Esophagus muscularis mucosa (tissue), 4 donors: Measurements from ENCODE around the gene IFT22. TPM values are rescaled to one million over a fixed set of nuclear protein-coding genes. Genes with fewer than 3 reads are reported as not detected.
"Not testable (repeated sequence)": the region's sequence is repeated elsewhere in the genome, so short reads cannot be mapped to it uniquely, and the experiment has no call there.

ENCODE experiments used
- DNase-seq: peaks from one replicate; pipeline ENCODE4 v3.0.0-alpha.2; 2017; ENCODE audit errors: extremely low spot score
- H3K27ac ChIP-seq, 4 donors: fragments of 200-600 bp; sonication (generic); replicated peaks in 1 of 4; 1 replicate in 3 of 4; 2 replicates in 1 of 4; pipeline ENCODE4 v1.5.1; 2016 to 2019; ENCODE audit warnings: mild to moderate bottlenecking in 1 of 4
- H3K27me3 ChIP-seq, 4 donors: fragments of 200-600 bp; sonication (generic); one replicate each; pipeline versions ENCODE4 v1.5.1 to v1.6.0; 2016 to 2019
- H3K36me3 ChIP-seq, 4 donors: fragments of 200-600 bp; sonication (generic); one replicate each; pipeline ENCODE4 v1.5.1; 2016 to 2019
- H3K4me1 ChIP-seq, 4 donors: fragments of 200-600 bp; sonication (generic); one replicate each; pipeline ENCODE4 v1.5.1; 2016 to 2019
- H3K4me3 ChIP-seq, 4 donors: fragments of 200-600 bp; sonication (generic); 1 replicate in 2 of 4; 2 replicates in 2 of 4; pipeline ENCODE4 v1.5.1; 2016 to 2019; ENCODE audit warnings: mild to moderate bottlenecking in 4 of 4, moderate library complexity in 1 of 4
- H3K9me3 ChIP-seq, 4 donors: fragments of 200-600 bp; sonication (generic); 1 replicate in 3 of 4; 2 replicates in 1 of 4; pipeline ENCODE4 v1.5.1; 2016 to 2019
- CTCF ChIP-seq, 3 experiments: fragments of 200-600 bp in 2 of 3; fragments of 450-650 bp in 1 of 3; sonication (generic) in 2 of 3; IDR thresholded peaks; one replicate each; pipeline ENCODE4 v1.5.1; 2017 to 2019; ENCODE audit warnings: antibody characterized with exemption in 3 of 3, mild to moderate bottlenecking in 2 of 3, moderate library complexity in 1 of 3
- EP300 ChIP-seq: sonication (generic); formaldehyde crosslinking; IDR thresholded peaks from one replicate; pipeline ENCODE4 v1.6.1; 2017; ENCODE audit warnings: antibody characterized with exemption
- POLR2A ChIP-seq: fragments of 450-650 bp; IDR thresholded peaks from one replicate; pipeline ENCODE4 v1.6.1; 2017; ENCODE audit warnings: antibody characterized with exemption, moderate library complexity, mild to moderate bottlenecking, low read depth
- POLR2AphosphoS5 ChIP-seq, 2 donors: sonication (generic); formaldehyde crosslinking; IDR thresholded peaks; one replicate each; pipeline ENCODE4 v1.6.1; 2017; ENCODE audit warnings: antibody characterized with exemption in 2 of 2
- WGBS: methylation state at CpG from one replicate; pipeline ENCODE4 v1.1.5; 2018; 5-methylcytosine and 5-hydroxymethylcytosine counted together
- intact Hi-C: fragments of 100-400 bp; cut with DNase I; formaldehyde crosslinking; loops from one replicate; pipeline ENCODE4 v1.15.1; 2023
- total RNA-seq, 4 donors: library from RNA; depleted of rRNA; stranded (reverse); fragments of >200 nt; gene quantifications; one replicate each; pipeline versions ENCODE4 v1.1.0 to v1.2.1, GENCODE V29; 2016

IFT22 gene
- total RNA-seq, 4 donors from 2014 or later, result 25.2 to 33.1 (median 28.5) TPM

DNA sequence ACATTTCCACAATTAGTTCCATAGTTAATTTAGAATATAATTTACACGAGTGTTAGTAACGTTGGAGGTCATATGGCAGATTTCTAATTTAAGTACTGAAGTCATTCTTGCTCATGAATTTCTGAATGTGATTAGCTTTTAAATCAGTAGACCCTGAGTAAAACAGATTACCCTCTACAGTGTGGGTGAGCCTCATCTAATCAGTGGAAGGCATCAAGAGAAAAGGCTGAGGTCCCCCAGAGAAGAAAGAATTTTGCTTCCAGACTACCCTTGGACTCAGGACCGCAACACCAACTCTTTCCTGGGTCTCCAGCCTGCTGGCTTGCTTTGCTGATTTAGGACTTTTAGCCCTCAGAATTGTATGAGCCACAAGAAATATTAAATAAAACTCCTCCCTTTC is 33.2 kb downstream of the IFT22 start:
- Histone ChIP-seq H3K4me3 (no peak overlapping the region), H3K9me3 (no peaks in the 10 kb centered on the region), H3K27ac (no peak overlapping the region), H3K36me3 (no peaks in the 10 kb centered on the region), H3K27me3 (peaks cover 0 to 43% (median 7%) of the 10 kb centered on the region in 4 donors), H3K4me1 (peaks cover 0 to 5% (median 2%) of the 10 kb centered on the region in 4 donors)
- 87% methylated on average over 3 of the region's 3 CpGs for WGBS
- intact Hi-C loops, result no loop called here
- no peak for TF ChIP-seq POLR2AphosphoS5 (IDR thresholded peaks at IDR 0.05)
- TF ChIP-seq EP300, result no peak
- TF ChIP-seq POLR2A, result no peak
- TF ChIP-seq CTCF (IDR thresholded peaks at IDR 0.05), result no peak
- no peak for DNase-seq

DNA sequence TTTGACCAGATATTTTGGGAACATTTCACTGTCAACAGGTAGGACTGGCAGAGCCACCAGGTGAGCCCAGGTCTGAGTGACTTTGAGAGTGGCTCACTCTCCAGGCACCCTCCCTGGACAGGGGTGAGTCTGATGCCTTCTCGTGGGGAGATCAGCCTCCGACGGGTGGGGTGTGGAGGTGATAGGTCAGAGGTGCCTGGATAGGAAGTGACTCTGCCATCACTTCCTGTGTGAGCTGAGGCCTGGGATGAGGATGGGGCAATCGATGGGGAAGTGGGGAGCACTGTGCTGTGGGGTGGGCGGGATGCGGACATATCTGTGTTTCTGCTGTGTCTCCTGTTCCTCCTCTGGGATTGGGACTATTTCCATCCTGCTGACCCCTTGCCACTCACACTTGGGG is 34.6 kb downstream of the IFT22 start:
- no peak overlapping the region for H3K27ac ChIP-seq
- no peaks in the 10 kb centered on the region for H3K9me3 ChIP-seq
- H3K27me3 ChIP-seq, result peaks cover 0 to 29% (median 7%) of the 10 kb centered on the region in 4 donors
- WGBS, result 63% methylated on average over 4 of the region's 6 CpGs
- H3K36me3 ChIP-seq, result no peaks in the 10 kb centered on the region
- intact Hi-C loops, result no loop called here
- peaks cover 0 to 10% (median 8%) of the 10 kb centered on the region in 4 donors for H3K4me1 ChIP-seq
- TF ChIP-seq EP300 (no peak), POLR2A (no peak), CTCF (IDR thresholded peaks at IDR 0.05) (no peak), POLR2AphosphoS5 (IDR thresholded peaks at IDR 0.05) (no peak)
- DNase-seq, result no peak
- no peak overlapping the region for H3K4me3 ChIP-seq

- H3K36me3 ChIP-seq, intact Hi-C loops, H3K9me3 ChIP-seq, DNase-seq, H3K4me3 ChIP-seq, H3K27ac ChIP-seq: not testable (repeated sequence)
- WGBS, result 74% methylated on average over 3 of the region's 3 CpGs
- Histone ChIP-seq H3K4me1 (peaks cover 0 to 10% (median 8%) of the 10 kb centered on the region in 4 donors), H3K27me3 (peaks cover 0 to 18% (median 2%) of the 10 kb centered on the region in 4 donors)
Observed at GRCh38 chr7:101285880-101286279, 35.7 kb downstream of the IFT22 start.

GRCh38 chr7:101285171-101285570 is 36.4 kb downstream of the IFT22 start:
- Histone ChIP-seq H3K9me3 (no peaks in the 10 kb centered on the region), H3K27me3 (peaks cover 0 to 15% (median 0%) of the 10 kb centered on the region in 4 donors), H3K4me3 (no peak overlapping the region), H3K4me1 (peaks cover 0 to 7% (median 5%) of the 10 kb centered on the region in 4 donors), H3K27ac (no peak overlapping the region), H3K36me3 (no peaks in the 10 kb centered on the region)
- no peak for DNase-seq
- TF ChIP-seq POLR2AphosphoS5 (IDR thresholded peaks at IDR 0.05) (no peak), POLR2A (no peak), CTCF (IDR thresholded peaks at IDR 0.05) (no peak), EP300 (no peak)
- WGBS, result 86% methylated on average over 9 of the region's 9 CpGs
- intact Hi-C loops, result no loop called here

DNA sequence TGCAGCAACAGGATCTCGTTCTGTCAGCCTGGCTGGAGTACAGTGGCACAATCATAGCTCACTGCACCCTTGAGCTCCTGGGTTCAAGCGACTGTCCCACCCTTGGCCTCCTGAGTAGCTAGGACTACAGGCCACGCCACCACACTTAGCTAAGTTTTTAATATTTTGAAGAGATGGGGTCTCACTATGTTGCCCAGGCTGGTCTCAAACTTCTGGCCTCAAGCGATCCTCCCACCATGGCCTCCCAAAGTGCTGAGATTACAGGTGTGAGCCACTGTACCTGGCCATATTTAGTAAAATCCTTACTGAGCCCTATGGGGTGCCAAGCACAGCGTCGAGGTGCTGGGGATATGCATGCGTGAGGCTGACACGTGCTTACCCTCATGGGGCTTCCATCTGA is 40.7 kb downstream of the IFT22 start:
- 93% methylated on average over 6 of the region's 8 CpGs for WGBS
- not testable (repeated sequence) for H3K4me1 ChIP-seq

More for the DNA sequence above, 40.7 kb downstream of the IFT22 start:
- not testable (repeated sequence) for H3K27ac ChIP-seq, DNase-seq, H3K36me3 ChIP-seq, H3K9me3 ChIP-seq, H3K4me3 ChIP-seq
- peaks cover 0 to 43% (median 0%) of the 10 kb centered on the region in 4 donors for H3K27me3 ChIP-seq
- intact Hi-C loops, result loop anchor here (5.0 kb wide), 1 partner anchor 139 kb away; no protein-coding TSS in a partner anchor
